Melanocyte of skin (primary cell): ENCODE data around the gene SPDYC. TPM values are rescaled to one million over a fixed set of nuclear protein-coding genes. Genes with fewer than 3 reads are reported as not detected.

Experiments
- small RNA-seq, 2 donors: library from RNA; depleted of rRNA; stranded (forward); fragments of <200 nt; gene quantifications; one replicate each; pipeline ENCODE3, GENCODE V24; 2012
- total RNA-seq, 2 donors: library from RNA; depleted of rRNA; stranded (reverse); fragments of >200 nt; gene quantifications; 2 replicates each; pipeline ENCODE4 v1.2.3, GENCODE V29; 2012

SPDYC gene
- total RNA-seq, result not detected

GRCh38 chr11:65170058-65170534 is at the start of gene SPDYC:
TSS of gene SPDYC (plus strand) at chr11:65170233. CDS start at chr11:65171358, 1,125 bp downstream.

GRCh38 chr11:65121865-65122696 is 48.0 kb upstream of the SPDYC start, which contains the start of the genes FAU and MRPL49:
TSS of gene FAU (minus strand) at chr11:65122134. CDS start at chr11:65121813, 321 bp downstream.
TSS of gene MRPL49 (plus strand) at chr11:65122321. CDS start at chr11:65122347, 26 bp downstream.

GRCh38 chr11:65134240-65134951 is 35.6 kb upstream of the SPDYC start, which contains the start of gene SYVN1:
TSS of gene SYVN1 (minus strand) at chr11:65134519. CDS start at chr11:65133601, 918 bp downstream.

GRCh38 chr11:65181569-65182257 is 11.7 kb downstream of the SPDYC start, which contains the start of gene CAPN1:
TSS of gene CAPN1 (plus strand) at chr11:65181928. CDS start at chr11:65182702, 774 bp downstream.

Small RNA genes lying within 50 kb of the gene (small RNA-seq; reads per million reads assigned to genes)
- gene HIGD1AP10, result 0 reads per million in 2 donors
- 0 reads per million in 2 donors for gene PDCL2P2
- 8.9 to 14.1 reads per million in 2 donors for gene RNU2-23P

Other genes starting within 250 kb of the SPDYC start
- gene PPP2R5B, start 245.5 kb upstream of the SPDYC start, total RNA-seq, result 10 to 100 TPM in 1 of 2 donors, 1 to 10 TPM in 1; 9.0 to 29.9 TPM
- not detected for gene GPHA2, start 234.3 kb upstream of the SPDYC start, total RNA-seq
- gene MAJIN, start 198.1 kb upstream of the SPDYC start, total RNA-seq, result not detected
- gene BATF2, start 173.3 kb upstream of the SPDYC start, total RNA-seq, result 10 to 100 TPM; 10.7 to 29.0 TPM
- gene ARL2, start 156.1 kb upstream of the SPDYC start, total RNA-seq, result 100 to 1,000 TPM; 112 to 138 TPM
- 1 to 10 TPM; 9.3 to 9.6 TPM for gene SNX15, start 142.8 kb upstream of the SPDYC start, total RNA-seq
- gene SAC3D1, start 129.0 kb upstream of the SPDYC start, total RNA-seq, result 10 to 100 TPM; 10.3 to 25.0 TPM
- 10 to 100 TPM in 1 of 2 donors, 1 to 10 TPM in 1; 5.7 to 11.7 TPM for gene NAALADL1, start 111.7 kb upstream of the SPDYC start, total RNA-seq
- gene CDCA5, start 86.2 kb upstream of the SPDYC start, total RNA-seq, result 10 to 100 TPM; 11.4 to 29.6 TPM
- gene ZFPL1, start 86.0 kb upstream of the SPDYC start, total RNA-seq, result 10 to 100 TPM; 32.0 to 33.0 TPM
- 10 to 100 TPM; 78.5 to 78.6 TPM for gene VPS51, start 74.0 kb upstream of the SPDYC start, total RNA-seq
- gene TM7SF2, start 58.4 kb upstream of the SPDYC start, total RNA-seq, result 1 to 10 TPM; 9.3 TPM
- 10 to 100 TPM; 13.1 to 16.7 TPM for gene ZNHIT2, start 52.5 kb upstream of the SPDYC start, total RNA-seq
- 100 to 1,000 TPM; 127 to 221 TPM for gene FAU, start 48.1 kb upstream of the SPDYC start, total RNA-seq
- gene MRPL49, start 47.9 kb upstream of the SPDYC start, total RNA-seq, result 10 to 100 TPM; 59.2 to 59.6 TPM
- 10 to 100 TPM; 16.0 to 18.6 TPM for gene SYVN1, start 35.7 kb upstream of the SPDYC start, total RNA-seq
- 100 to 1,000 TPM; 101 to 111 TPM for gene CAPN1, start 11.7 kb downstream of the SPDYC start, total RNA-seq
- 10 to 100 TPM; 18.6 to 37.3 TPM for gene POLA2, start 91.7 kb downstream of the SPDYC start, total RNA-seq
- gene CDC42EP2, start 144.6 kb downstream of the SPDYC start, total RNA-seq, result 1 to 10 TPM in 1 of 2 donors, under 1 TPM in 1; 0.34 to 3.0 TPM
- gene DPF2, start 163.6 kb downstream of the SPDYC start, total RNA-seq, result 10 to 100 TPM; 43.7 to 45.6 TPM
- under 1 TPM; under 0.01 to 0.33 TPM for gene TIGD3, start 184.5 kb downstream of the SPDYC start, total RNA-seq
- gene SLC25A45, start 212.4 kb downstream of the SPDYC start, total RNA-seq, result 1 to 10 TPM; 1.3 to 3.8 TPM
- 100 to 1,000 TPM in 1 of 2 donors, 10 to 100 TPM in 1; 59.2 to 108 TPM for gene FRMD8, start 216.4 kb downstream of the SPDYC start, total RNA-seq